AG09319 (cell line): ENCODE measurements around the gene TUBB.

Experiments used
- DNase-seq: peaks from one replicate; pipeline ENCODE4 v3.0.0-alpha.2; 2010; ENCODE audit warnings: low read depth; ENCODE audit errors: extremely low read depth
- TF ChIP-seq, protein P1 (sequence below): IDR thresholded peaks from 2 replicates; pipeline ENCODE4 v1.5.1; 2011; ENCODE audit warnings: low read depth, mild to moderate bottlenecking, inconsistent platforms, low read length, moderate library complexity

TUBB gene

DNA sequence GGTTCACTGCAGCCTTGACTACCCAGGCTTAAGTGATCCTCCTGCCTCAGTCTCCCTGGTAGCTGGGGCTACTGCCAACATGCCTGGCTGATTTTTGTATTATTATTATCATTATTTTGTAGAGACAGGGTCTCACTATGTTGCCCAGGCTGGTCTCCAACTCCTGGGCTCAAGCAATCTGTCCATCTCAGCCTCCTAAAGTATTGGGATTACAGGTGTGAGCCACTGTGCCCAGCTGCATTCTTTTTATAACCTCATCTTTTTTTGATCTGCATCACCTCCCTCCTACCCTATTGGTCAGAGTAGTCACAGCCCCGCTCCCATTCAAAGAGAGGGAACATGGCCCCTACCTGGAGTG is 47.8 kb downstream of the TUBB start:
- TF ChIP-seq, protein P1, sequence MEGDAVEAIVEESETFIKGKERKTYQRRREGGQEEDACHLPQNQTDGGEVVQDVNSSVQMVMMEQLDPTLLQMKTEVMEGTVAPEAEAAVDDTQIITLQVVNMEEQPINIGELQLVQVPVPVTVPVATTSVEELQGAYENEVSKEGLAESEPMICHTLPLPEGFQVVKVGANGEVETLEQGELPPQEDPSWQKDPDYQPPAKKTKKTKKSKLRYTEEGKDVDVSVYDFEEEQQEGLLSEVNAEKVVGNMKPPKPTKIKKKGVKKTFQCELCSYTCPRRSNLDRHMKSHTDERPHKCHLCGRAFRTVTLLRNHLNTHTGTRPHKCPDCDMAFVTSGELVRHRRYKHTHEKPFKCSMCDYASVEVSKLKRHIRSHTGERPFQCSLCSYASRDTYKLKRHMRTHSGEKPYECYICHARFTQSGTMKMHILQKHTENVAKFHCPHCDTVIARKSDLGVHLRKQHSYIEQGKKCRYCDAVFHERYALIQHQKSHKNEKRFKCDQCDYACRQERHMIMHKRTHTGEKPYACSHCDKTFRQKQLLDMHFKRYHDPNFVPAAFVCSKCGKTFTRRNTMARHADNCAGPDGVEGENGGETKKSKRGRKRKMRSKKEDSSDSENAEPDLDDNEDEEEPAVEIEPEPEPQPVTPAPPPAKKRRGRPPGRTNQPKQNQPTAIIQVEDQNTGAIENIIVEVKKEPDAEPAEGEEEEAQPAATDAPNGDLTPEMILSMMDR: no peak

DNA sequence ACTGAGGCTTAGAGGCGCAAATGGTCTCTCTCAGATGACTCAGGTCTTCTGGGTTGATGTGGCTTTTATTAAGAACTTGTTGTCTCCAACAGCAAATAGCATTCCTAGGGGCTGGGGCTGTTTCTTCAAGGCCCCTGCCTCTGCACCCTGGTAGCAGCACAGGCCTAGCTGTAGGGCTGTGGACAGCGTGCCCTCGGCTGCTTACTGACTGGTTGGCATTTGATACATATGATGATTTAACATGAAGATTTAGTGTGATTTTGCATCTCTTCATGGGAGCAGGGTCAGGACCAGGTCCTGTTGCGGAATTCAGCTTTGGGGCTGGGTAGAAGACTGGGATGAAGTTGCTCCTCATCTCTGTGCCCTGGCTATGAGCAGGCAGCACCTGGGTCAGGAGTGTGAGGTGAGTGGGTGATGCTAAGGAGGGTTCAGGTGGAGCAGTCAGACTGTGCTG is 48.5 kb downstream of the TUBB start:
- DNase-seq: no peak
- TF ChIP-seq, protein P1: no peak

More for the DNA sequence above, 47.8 kb downstream of the TUBB start:
- DNase-seq: no peak

DNA sequence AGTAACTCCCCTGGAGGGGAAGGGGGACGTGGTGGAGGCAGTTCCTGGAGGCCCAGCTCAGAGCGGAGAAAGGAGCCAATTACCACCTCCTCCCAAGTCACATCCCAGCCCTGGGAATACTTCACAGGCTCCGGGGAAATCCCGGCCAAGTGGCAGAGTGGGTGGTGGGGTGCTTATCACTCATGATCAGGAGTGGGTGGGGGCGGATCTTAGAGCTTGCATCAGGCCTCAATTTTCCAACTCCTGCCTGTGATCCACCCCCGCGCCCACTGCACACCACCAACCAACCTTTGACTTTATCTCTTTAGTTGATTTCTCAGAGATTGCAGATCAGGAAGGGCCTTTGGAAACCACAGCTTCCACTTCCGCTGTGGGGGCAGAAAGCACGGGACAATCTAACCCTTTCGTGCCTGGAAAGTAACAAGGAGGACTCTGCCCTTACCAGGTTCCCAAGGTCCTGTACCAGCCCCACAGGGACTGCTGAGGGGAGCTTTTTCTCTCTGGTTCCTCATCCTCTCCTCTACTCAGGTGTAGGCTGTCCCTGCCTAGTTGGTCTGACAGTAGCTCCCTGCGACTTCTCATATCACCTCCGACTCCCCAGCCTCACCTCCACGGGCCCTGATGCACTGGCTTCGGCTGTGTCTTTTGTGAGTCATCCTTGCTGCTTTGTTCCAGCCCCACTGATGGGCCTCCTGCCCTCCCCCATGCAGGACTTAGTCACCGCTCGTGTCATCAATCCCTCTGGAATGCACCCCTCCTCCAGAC is 49.1 kb downstream of the TUBB start:
- DNase-seq: peak; percentile 83
- TF ChIP-seq, protein P1: no peak

DNA sequence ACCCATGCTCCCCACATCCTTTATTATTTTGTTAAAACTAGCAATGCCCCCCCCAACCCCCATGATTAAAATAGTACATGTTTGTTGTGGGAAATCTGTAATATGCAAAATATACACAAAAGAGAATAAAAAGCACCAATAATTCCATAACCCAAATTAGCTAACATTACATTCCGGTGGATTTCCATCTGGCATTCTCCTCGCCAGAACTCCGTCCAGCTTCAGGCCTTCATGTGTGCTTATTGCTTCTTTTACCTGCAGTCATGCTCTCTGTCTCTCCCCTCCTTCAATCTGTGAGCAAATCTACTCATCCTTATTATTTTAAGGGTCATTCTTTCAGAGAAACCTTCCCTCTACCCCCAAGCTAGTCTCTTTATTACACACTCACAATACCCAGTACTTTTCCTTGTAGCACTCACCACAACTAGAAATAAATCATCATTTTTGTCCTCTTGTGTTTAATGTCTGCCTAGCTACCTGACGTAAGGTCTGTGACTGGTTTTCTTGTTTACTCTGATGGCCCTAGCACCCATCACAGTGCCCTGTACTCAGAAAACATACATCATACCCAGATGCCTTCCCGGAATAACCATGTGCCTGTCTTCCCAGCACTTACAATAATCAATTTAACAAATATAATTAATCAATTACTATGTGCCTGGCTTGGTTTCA is 49.8 kb downstream of the TUBB start:
- DNase-seq: no peak
- TF ChIP-seq, protein P1: no peak

DNA sequence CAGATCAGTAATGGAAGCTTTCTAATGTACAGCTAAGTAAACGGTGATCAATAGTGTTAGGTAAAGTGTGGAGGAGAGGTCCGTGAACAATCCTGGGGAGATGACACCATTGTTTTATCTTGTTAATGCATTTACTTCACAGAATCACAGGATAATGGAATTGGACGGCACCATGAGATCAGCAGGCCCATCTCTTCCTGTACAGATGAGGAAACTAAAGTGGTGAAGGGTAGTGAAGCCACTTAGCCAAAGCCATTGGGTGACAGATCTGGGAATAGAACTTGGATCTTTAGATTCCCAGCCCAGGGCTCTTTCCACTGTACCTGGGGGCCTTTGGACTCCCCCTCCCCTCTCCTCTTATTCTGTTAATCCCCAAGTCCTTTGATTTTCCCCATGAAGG is 50.4 kb downstream of the TUBB start:
- TF ChIP-seq, protein P1: no peak
- no peak for DNase-seq

DNA sequence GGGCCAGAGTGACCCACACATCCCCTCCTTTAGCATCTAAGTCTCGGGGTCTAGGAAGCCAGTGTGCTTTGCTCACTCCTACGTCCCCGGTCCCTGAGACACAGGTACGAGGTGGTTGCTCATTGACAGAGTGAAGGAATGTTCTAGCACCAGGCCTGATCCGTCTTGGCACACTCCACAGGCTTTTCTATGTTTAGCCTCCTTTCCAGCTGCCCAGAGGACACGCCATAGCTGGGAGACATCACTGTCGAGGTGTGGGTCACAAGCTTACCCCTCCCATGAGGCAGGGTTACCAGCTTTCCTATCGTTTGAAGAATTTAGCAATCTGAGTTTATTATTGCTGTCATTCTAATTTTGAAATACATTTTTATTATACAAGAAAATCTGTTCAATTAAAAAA is 54.5 kb downstream of the TUBB start:
- TF ChIP-seq, protein P1: no peak
- DNase-seq: no peak
